Endodermal cell (in vitro differentiated cells): ENCODE measurements around the gene NEK10. TPM values are rescaled to one million over a fixed set of nuclear protein-coding genes. Genes with fewer than 3 reads are reported as not detected.

Experiments
- DNase-seq: peaks from one replicate; pipeline ENCODE4 v3.0.0-alpha.2; 2017
- H3K27ac ChIP-seq: 2 replicates; pipeline ENCODE4 v1.5.1; 2013; ENCODE audit warnings: mild to moderate bottlenecking, low read depth, low read length, moderate library complexity
- H3K27me3 ChIP-seq: 2 replicates; pipeline ENCODE4 v1.6.1; 2013; ENCODE audit warnings: mild to moderate bottlenecking, low read length, moderate library complexity; ENCODE audit not compliant: insufficient read depth, control insufficient read depth, poor library complexity, severe bottlenecking
- H3K36me3 ChIP-seq: 2 replicates; pipeline ENCODE4 v1.7.0; 2013; ENCODE audit warnings: mild to moderate bottlenecking, low read length, moderate library complexity; ENCODE audit not compliant: control insufficient read depth, insufficient read depth
- H3K4me1 ChIP-seq: one replicate; pipeline ENCODE4 v1.7.0; 2013; ENCODE audit warnings: low read length; ENCODE audit not compliant: control insufficient read depth, insufficient read depth
- H3K4me3 ChIP-seq: 2 replicates; pipeline ENCODE4 v1.5.1; 2013; ENCODE audit warnings: mild to moderate bottlenecking, low read length, moderate library complexity
- H3K9ac ChIP-seq: 2 replicates; pipeline ENCODE4 v1.6.1; 2013; ENCODE audit warnings: mild to moderate bottlenecking, low read length, moderate library complexity; ENCODE audit not compliant: poor library complexity, severe bottlenecking; ENCODE audit errors: extremely low read depth
- H3K9me3 ChIP-seq: 2 replicates; pipeline ENCODE4 v1.6.1; 2013; ENCODE audit warnings: mild to moderate bottlenecking, low read length, moderate library complexity; ENCODE audit not compliant: control insufficient read depth
- H3K27ac Mint-ChIP-seq: 2 replicates; pipeline ENCODE4 v1.8.0; 2020; ENCODE audit warnings: mixed read lengths
- H3K27me3 Mint-ChIP-seq: 2 replicates; pipeline ENCODE4 v1.8.0; 2021; ENCODE audit warnings: mild to moderate bottlenecking, mixed read lengths; ENCODE audit not compliant: insufficient read depth
- H3K36me3 Mint-ChIP-seq: 2 replicates; pipeline ENCODE4 v1.8.0; 2020; ENCODE audit warnings: low read depth, mixed read lengths
- H3K4me1 Mint-ChIP-seq: 2 replicates; pipeline ENCODE4 v1.8.0; 2020; ENCODE audit warnings: mixed read lengths
- H3K4me3 Mint-ChIP-seq: 2 replicates; pipeline ENCODE4 v1.8.0; 2020; ENCODE audit warnings: mild to moderate bottlenecking, moderate library complexity, mixed read lengths
- H3K9me3 Mint-ChIP-seq: 2 replicates; pipeline ENCODE4 v1.8.0; 2020; ENCODE audit warnings: mild to moderate bottlenecking, mixed read lengths
- WGBS, 2 experiments: methylation state at CpG; one replicate each; pipeline versions ENCODE4 v1.1.5 to v1.1.7; 2013; ENCODE audit warnings: missing lambda C conversion rate in 2 of 2, mixed read lengths in 1 of 2; ENCODE audit not compliant: insufficient coverage in 1 of 2, insufficient read length in 1 of 2; 5-methylcytosine and 5-hydroxymethylcytosine counted together
- total RNA-seq, 2 donors: library from RNA; stranded (reverse); fragmentation: NEBNext Ultra II Directional in 1 of 2; extraction: Animal tissue kit (Norgen Biotek cat#: 25700) in 1 of 2; gene quantifications; 2 replicates in 1 of 2; 3 replicates in 1 of 2; pipeline ENCODE4 v1.2.1, GENCODE V29; 2021
- TF ChIP-seq, protein P1 (sequence below): fragments of 200-600 bp; sonication (generic); conservative IDR thresholded peaks from 2 replicates; pipeline ENCODE4 v1.5.0; 2021; ENCODE audit warnings: antibody characterized with exemption, mild to moderate bottlenecking

The NEK10 gene
- total RNA-seq, 2 donors from 2014 or later, result 1.3 to 2.4 TPM

DNA sequence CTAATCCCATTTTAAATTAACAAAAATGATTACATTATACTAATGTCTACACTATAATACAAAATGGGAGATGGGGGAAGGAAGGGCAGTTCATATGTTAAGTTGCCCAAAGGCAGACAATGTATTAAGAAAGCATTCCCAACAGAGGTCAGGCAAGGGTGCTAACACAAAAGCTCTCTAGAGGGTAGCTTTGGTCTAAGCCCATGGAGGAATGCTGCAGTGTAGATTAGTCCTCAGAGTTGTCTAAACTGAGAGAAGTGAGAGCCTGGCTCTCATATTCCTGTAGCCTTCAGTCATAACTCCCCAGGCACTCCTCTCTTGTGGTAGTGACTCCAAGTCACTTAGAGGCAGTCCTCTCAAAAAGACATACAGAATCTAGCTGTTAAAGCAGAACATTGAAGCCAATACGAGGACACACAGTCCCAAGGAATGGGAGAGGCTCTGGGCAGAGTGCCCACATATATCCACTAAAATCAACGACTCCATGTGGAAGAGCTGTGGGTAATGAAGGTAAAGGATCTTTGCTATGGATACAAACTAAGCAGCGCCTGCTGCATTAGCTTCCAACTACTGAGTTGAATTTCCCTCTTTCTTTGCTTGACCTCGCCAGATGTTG is 14.5 kb downstream of the NEK10 start:
- Mint-ChIP-seq H3K36me3 (no peaks in the 10 kb centered on the region), H3K27me3 (no peaks in the 10 kb centered on the region), H3K4me3 (no peak overlapping the region), H3K9me3 (peaks cover 2% of the 10 kb centered on the region), H3K27ac (no peak overlapping the region), H3K4me1 (peaks cover 34% of the 10 kb centered on the region)
- DNase-seq, result no peak
- no peak overlapping the region for H3K27ac ChIP-seq
- no peaks in the 10 kb centered on the region for H3K36me3 ChIP-seq
- TF ChIP-seq, protein P1, sequence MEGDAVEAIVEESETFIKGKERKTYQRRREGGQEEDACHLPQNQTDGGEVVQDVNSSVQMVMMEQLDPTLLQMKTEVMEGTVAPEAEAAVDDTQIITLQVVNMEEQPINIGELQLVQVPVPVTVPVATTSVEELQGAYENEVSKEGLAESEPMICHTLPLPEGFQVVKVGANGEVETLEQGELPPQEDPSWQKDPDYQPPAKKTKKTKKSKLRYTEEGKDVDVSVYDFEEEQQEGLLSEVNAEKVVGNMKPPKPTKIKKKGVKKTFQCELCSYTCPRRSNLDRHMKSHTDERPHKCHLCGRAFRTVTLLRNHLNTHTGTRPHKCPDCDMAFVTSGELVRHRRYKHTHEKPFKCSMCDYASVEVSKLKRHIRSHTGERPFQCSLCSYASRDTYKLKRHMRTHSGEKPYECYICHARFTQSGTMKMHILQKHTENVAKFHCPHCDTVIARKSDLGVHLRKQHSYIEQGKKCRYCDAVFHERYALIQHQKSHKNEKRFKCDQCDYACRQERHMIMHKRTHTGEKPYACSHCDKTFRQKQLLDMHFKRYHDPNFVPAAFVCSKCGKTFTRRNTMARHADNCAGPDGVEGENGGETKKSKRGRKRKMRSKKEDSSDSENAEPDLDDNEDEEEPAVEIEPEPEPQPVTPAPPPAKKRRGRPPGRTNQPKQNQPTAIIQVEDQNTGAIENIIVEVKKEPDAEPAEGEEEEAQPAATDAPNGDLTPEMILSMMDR, result no peak
- WGBS, 2 experiments, result 95 to 97% methylated on average over 3 to 4 of the region's 4 CpGs
- no peak overlapping the region for H3K9ac ChIP-seq
- H3K4me3 ChIP-seq, result no peak overlapping the region
- no peaks in the 10 kb centered on the region for H3K27me3 ChIP-seq
- H3K9me3 ChIP-seq, result no peaks in the 10 kb centered on the region
- peaks cover 25% of the 10 kb centered on the region for H3K4me1 ChIP-seq

DNA sequence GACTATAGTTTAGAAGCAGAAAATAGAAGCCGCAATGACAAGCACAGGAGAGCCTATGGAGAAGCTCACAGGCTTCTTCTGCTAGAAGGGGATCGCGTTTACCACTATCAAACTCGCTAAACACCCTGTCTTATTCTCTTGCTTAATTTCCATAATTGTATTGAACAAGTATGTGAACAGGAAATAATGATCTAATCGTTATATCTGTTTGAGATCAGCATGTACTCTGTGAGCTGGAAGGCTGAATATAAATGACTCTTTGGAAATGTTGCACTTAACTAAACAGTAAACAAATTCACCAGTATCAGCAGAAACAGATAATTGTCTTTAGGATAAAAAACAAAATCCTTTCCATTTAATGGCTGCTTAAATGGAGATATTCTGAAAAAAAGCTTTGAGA is 15.0 kb downstream of the NEK10 start:
- WGBS, 2 experiments, result 74% methylated on average over 5 of the region's 5 CpGs; no CpG with 5 or more reads in 1 of the 2 experiments
- no peak overlapping the region for H3K27ac ChIP-seq
- no peak overlapping the region for H3K9ac ChIP-seq
- H3K4me1 ChIP-seq, result peaks cover 25% of the 10 kb centered on the region
- TF ChIP-seq, protein P1, result no peak
- H3K27me3 ChIP-seq, result no peaks in the 10 kb centered on the region
- Mint-ChIP-seq H3K4me3 (no peak overlapping the region), H3K4me1 (peaks cover 35% of the 10 kb centered on the region), H3K27ac (no peak overlapping the region), H3K9me3 (peaks cover 2% of the 10 kb centered on the region), H3K27me3 (no peaks in the 10 kb centered on the region), H3K36me3 (no peaks in the 10 kb centered on the region)
- DNase-seq, result no peak
- H3K36me3 ChIP-seq, result no peaks in the 10 kb centered on the region
- no peaks in the 10 kb centered on the region for H3K9me3 ChIP-seq
- H3K4me3 ChIP-seq, result no peak overlapping the region

DNA sequence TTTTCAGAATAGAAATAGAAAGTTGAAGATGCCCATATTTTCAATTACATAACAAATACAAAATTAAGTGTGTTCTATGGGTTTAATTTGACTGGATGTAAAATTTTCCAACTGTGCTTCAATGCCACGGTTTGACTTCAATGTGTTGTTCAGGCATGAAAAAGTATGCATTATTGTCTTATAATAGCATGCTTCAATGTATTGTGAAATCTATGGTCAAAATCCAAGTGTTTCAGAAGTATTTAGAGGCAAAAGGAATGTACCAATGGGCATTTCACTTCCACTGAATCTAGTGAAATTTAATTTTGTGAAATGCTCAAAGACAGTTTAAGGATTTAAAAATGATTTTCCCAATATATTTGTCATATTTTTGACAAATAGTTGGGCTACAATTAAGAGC is 16.0 kb downstream of the NEK10 start:
- TF ChIP-seq, protein P1, result no peak
- no peak overlapping the region for H3K9ac ChIP-seq
- Mint-ChIP-seq H3K9me3 (peaks cover 2% of the 10 kb centered on the region), H3K4me3 (no peak overlapping the region), H3K4me1 (peaks cover 35% of the 10 kb centered on the region), H3K36me3 (no peaks in the 10 kb centered on the region), H3K27me3 (no peaks in the 10 kb centered on the region), H3K27ac (no peak overlapping the region)
- no peaks in the 10 kb centered on the region for H3K27me3 ChIP-seq
- no peak for DNase-seq
- no peaks in the 10 kb centered on the region for H3K36me3 ChIP-seq
- no peak overlapping the region for H3K27ac ChIP-seq
- no peaks in the 10 kb centered on the region for H3K9me3 ChIP-seq
- H3K4me3 ChIP-seq, result no peak overlapping the region
- peaks cover 25% of the 10 kb centered on the region for H3K4me1 ChIP-seq
- WGBS, 2 experiments, result 93 to 100% methylated on average over 1 of the region's 1 CpG
